K562 (cell line): ENCODE results near the gene GNB5. TPM values are rescaled to one million over a fixed set of nuclear protein-coding genes. Genes with fewer than 3 reads are reported as not detected.

ENCODE experiments used
- ATAC-seq: fragments of 200-7000 bp; cut with Tn5 transposase; 3 replicates; pipeline ENCODE4 v1.9.1; 2020; ENCODE audit warnings: moderate library complexity
- BruUV-seq: library from RNA; stranded (reverse); fragments of 400-500 nt; replicated peaks from 2 replicates; lab custom pipeline; 2021; lab: Mats Ljungman, UMichigan
- CTCF ChIA-PET: fragments of 300-600 bp; formaldehyde crosslinking; extraction: SDS; loops from one replicate; lab custom pipeline; 2021; ENCODE audit warnings: low intra/inter-chr PET ratio; lab: Yijun Ruan, JAX
- POLR2A ChIA-PET: fragments of 300-600, 350-650 bp; sonication (Branson Sonifier 250); formaldehyde crosslinking; extraction: SDS; loops from one replicate; lab custom pipeline; 2021; ENCODE audit warnings: antibody characterized with exemption, inconsistent platforms; lab: Yijun Ruan, JAX
- DNase-seq, 4 experiments: peaks; one replicate each; pipeline versions ENCODE4 v3.0.0 to v3.0.0-alpha.2; 2011 to 2018; ENCODE audit warnings: low spot score in 3 of 4, mixed read lengths in 3 of 4; ENCODE audit errors: extremely low read depth in 1 of 4
- FAIRE-seq: peaks from 2 replicates; lab custom pipeline; 2011; peaks lifted over from hg19 to GRCh38; lab: Jason Lieb, UNC
- H2AFZ ChIP-seq: 2 replicates; pipeline ENCODE4 v1.6.0; 2011; ENCODE audit warnings: low read depth, low read length, control low read depth, inconsistent platforms
- H3K27ac ChIP-seq: fragments of 200-600 bp; 3 replicates; pipeline ENCODE4 v1.8.0; 2011; ENCODE audit warnings: low read depth, mild to moderate bottlenecking, control low read depth, inconsistent platforms, low read length, moderate library complexity, mixed read lengths; ENCODE audit errors: extremely low read depth
- H3K27me3 ChIP-seq, 2 experiments: fragments of 300-600 bp in 1 of 2; 2 replicates in 1 of 2; 3 replicates in 1 of 2; pipeline versions ENCODE4 v1.6.0 to v1.8.0; 2011; ENCODE audit warnings: inconsistent platforms in 2 of 2, low read length in 2 of 2, mild to moderate bottlenecking in 1 of 2, mixed read lengths in 1 of 2, moderate library complexity in 1 of 2; ENCODE audit not compliant: control insufficient read depth in 2 of 2, insufficient read depth in 2 of 2
- H3K36me3 ChIP-seq: fragments of 300-600 bp; 3 replicates; pipeline ENCODE4 v1.8.0; 2011; ENCODE audit warnings: mild to moderate bottlenecking, low read length, inconsistent platforms; ENCODE audit not compliant: control insufficient read depth, insufficient read depth
- H3K4me1 ChIP-seq, 2 experiments: fragments of 200-600 bp in 1 of 2; replicated peaks in 1 of 2; 2 replicates in 1 of 2; 3 replicates in 1 of 2; pipeline versions ENCODE4 v1.5.1 to v1.8.0; 2011; ENCODE audit warnings: inconsistent platforms in 2 of 2, low read length in 2 of 2, mild to moderate bottlenecking in 1 of 2, mixed read lengths in 1 of 2, moderate library complexity in 1 of 2; ENCODE audit not compliant: control insufficient read depth in 2 of 2, insufficient read depth in 2 of 2
- H3K4me2 ChIP-seq: 2 replicates; pipeline ENCODE4 v1.6.1; 2011; ENCODE audit warnings: low read length, control low read depth, inconsistent platforms, mixed read lengths; ENCODE audit not compliant: insufficient read depth
- H3K4me3 ChIP-seq: fragments of 200-600 bp; sonication (generic), shearing (Covaris generic); 2 replicates; pipeline ENCODE4 v1.5.1; 2016; ENCODE audit warnings: control low read depth, inconsistent platforms
- H3K79me2 ChIP-seq: fragments of 200-600 bp; 3 replicates; pipeline ENCODE4 v1.8.0; 2011; ENCODE audit warnings: low read length, inconsistent platforms; ENCODE audit not compliant: control insufficient read depth, insufficient read depth
- H3K9ac ChIP-seq, 2 experiments: 2 replicates each; pipeline versions ENCODE4 v1.6.0 to v1.6.1; 2011; ENCODE audit warnings: low read depth in 2 of 2, low read length in 2 of 2, control low read depth in 1 of 2, inconsistent platforms in 1 of 2, mild to moderate bottlenecking in 1 of 2, mixed read lengths in 1 of 2; ENCODE audit not compliant: insufficient read depth in 1 of 2
- H3K9me1 ChIP-seq: one replicate; pipeline ENCODE4 v1.6.0; 2011; ENCODE audit warnings: inconsistent platforms, mild to moderate bottlenecking, low read length, moderate library complexity; ENCODE audit not compliant: control insufficient read depth, insufficient read depth
- H3K9me3 ChIP-seq: replicated peaks from 2 replicates; pipeline ENCODE4 v1.5.1; 2011; ENCODE audit warnings: low read depth, low read length, inconsistent platforms; ENCODE audit not compliant: control insufficient read depth, insufficient read depth
- H4K20me1 ChIP-seq: replicated peaks from 2 replicates; pipeline ENCODE4 v1.6.1; 2011; ENCODE audit warnings: low read length, inconsistent platforms, mixed read lengths; ENCODE audit not compliant: control insufficient read depth, insufficient read depth
- C11orf30 ChIP-seq: fragments of 450-650 bp; IDR thresholded peaks from 2 replicates; pipeline ENCODE4 v1.6.1; 2016; ENCODE audit warnings: low read depth, mild to moderate bottlenecking
- CHCHD3 ChIP-seq: fragments of 250-450 bp; sonication (Bioruptor Pico); IDR thresholded peaks from 2 replicates; pipeline ENCODE4 v2.1.2; 2022; ENCODE audit warnings: mild to moderate bottlenecking
- CTCFL ChIP-seq: IDR thresholded peaks from 2 replicates; pipeline ENCODE4 v1.6.1; 2011; ENCODE audit warnings: borderline replicate concordance, low read depth, mild to moderate bottlenecking, moderate library complexity, low read length; ENCODE audit not compliant: insufficient read depth, poor library complexity, severe bottlenecking
- EHMT2 ChIP-seq: fragments of 450-650 bp; IDR thresholded peaks from 2 replicates; pipeline ENCODE4 v1.6.1; 2018; ENCODE audit warnings: antibody characterized with exemption
- HMBOX1 ChIP-seq: sonication (generic); IDR thresholded peaks from 2 replicates; pipeline ENCODE4 v1.6.1; 2016
- JUND ChIP-seq, 2 experiments: IDR thresholded peaks; 2 replicates in 1 of 2; 3 replicates in 1 of 2; pipeline ENCODE4 v1.6.1; 2011; ENCODE audit warnings: borderline replicate concordance in 2 of 2, low read depth in 2 of 2, low read length in 2 of 2, improper control_type of control experiment in 1 of 2, missing biosample characterization in 1 of 2, missing genetic modification characterization in 1 of 2, missing genetic modification reagents in 1 of 2
- NCOA4 ChIP-seq: fragments of 450-650 bp; IDR thresholded peaks from 2 replicates; pipeline ENCODE4 v1.6.1; 2018; ENCODE audit warnings: mild to moderate bottlenecking; ENCODE audit not compliant: partially characterized antibody
- SNIP1 ChIP-seq: fragments of 450-650 bp; IDR thresholded peaks from 2 replicates; pipeline ENCODE4 v1.7.1; 2017; ENCODE audit warnings: low read depth, mild to moderate bottlenecking
- TFAM ChIP-seq: fragments of 250-450 bp; sonication (Bioruptor Pico); conservative IDR thresholded peaks from 2 replicates; pipeline ENCODE4 v1.5.0; 2021; ENCODE audit warnings: mild to moderate bottlenecking, moderate library complexity
- TGIF2 ChIP-seq: sonication (generic); formaldehyde crosslinking; IDR thresholded peaks from 2 replicates; pipeline ENCODE4 v1.8.1; 2022; ENCODE audit warnings: mild to moderate bottlenecking, missing genetic modification reagents, moderate library complexity
- ZC3H11A ChIP-seq: IDR thresholded peaks from 2 replicates; pipeline ENCODE4 v1.6.1; 2012; ENCODE audit warnings: low read depth, low read length, improper control_type of control experiment
- ZNF134 ChIP-seq: fragments of 250-450 bp; sonication (Bioruptor Pico); conservative IDR thresholded peaks from 2 replicates; pipeline ENCODE4 v1.4.0; 2020
- ZNF354B ChIP-seq: fragments of 250-450 bp; sonication (Bioruptor Pico); IDR thresholded peaks from 2 replicates; pipeline ENCODE4 v1.4.0; 2020
- ZNF449 ChIP-seq: fragments of 250-450 bp; sonication (Bioruptor Pico); IDR thresholded peaks from 2 replicates; pipeline ENCODE4 v1.8.0; 2022; ENCODE audit warnings: moderate library complexity, mild to moderate bottlenecking, inconsistent platforms
- ZNF639 ChIP-seq, 2 experiments: fragments of 200-800 bp in 1 of 2; sonication (Bioruptor generic) in 1 of 2; sonication (generic) in 1 of 2; formaldehyde crosslinking in 1 of 2; IDR thresholded peaks in 1 of 2; conservative IDR thresholded peaks in 1 of 2; 2 replicates each; pipeline versions ENCODE4 v1.5.0 to v1.6.1; 2016 to 2020; ENCODE audit warnings: missing compliant biosample characterization in 1 of 2, missing genetic modification characterization in 1 of 2, missing genetic modification reagents in 1 of 2
- ZNF785 ChIP-seq: fragments of 250-450 bp; sonication (Bioruptor Pico); IDR thresholded peaks from 2 replicates; pipeline ENCODE4 v1.4.0; 2020; ENCODE audit warnings: mild to moderate bottlenecking
- WGBS: fragments of 100-300 bp; shearing (Covaris generic); methylation state at CpG from one replicate; pipeline ENCODE4 v1.1.6; 2016; ENCODE audit warnings: low coverage, mixed read lengths; ENCODE audit not compliant: insufficient coverage; ENCODE audit errors: missing lambda C conversion rate; 5-methylcytosine and 5-hydroxymethylcytosine counted together
- in situ Hi-C: fragments of 300-500 bp; cut with MboI; formaldehyde crosslinking; loops from 4 replicates; pipeline ENCODE4 v1.15.0; 2018; ENCODE audit warnings: inconsistent platforms, mixed read lengths
- intact Hi-C: fragments of 100-400 bp; cut with micrococcal nuclease; formaldehyde crosslinking; loops from 2 replicates; pipeline ENCODE4 v1.14.2; 2022
- polyA plus RNA-seq, 8 experiments: library from polyadenylated mRNA; depleted of rRNA in 4 of 8; stranded (reverse) in 5 of 8; unstranded in 3 of 8; fragments of >200 nt; fragmentation: Nextera tagmentation in 2 of 8; fragmentation: Illumina TruSeq in 1 of 8; extraction: Ambion mirVana in 2 of 8; extraction: Trizol in 1 of 8; gene quantifications; 2 replicates each; pipeline versions ENCODE4 v1.2.1 to v1.2.3, GENCODE V29; 2011 to 2014; ENCODE audit warnings: inconsistent platforms in 1 of 8, missing spikeins in 1 of 8
- total RNA-seq, 7 experiments: library from RNA; depleted of rRNA in 6 of 7; stranded (reverse); fragments of >200 nt in 6 of 7; fragmentation: Illumina TruSeq in 2 of 7; extraction: Trizol in 2 of 7; gene quantifications; 2 replicates each; pipeline versions ENCODE4 v1.2.1 to v1.2.3, GENCODE V29; 2011 to 2021; ENCODE audit warnings: low replicate concordance in 1 of 7

The GNB5 gene
- total and polyA plus RNA-seq, 9 of the 15 experiments (the other 6 are each of a cell fraction or from before 2014, with no cell fraction given): 0.11 to 2.1 (median 0.77) TPM

GRCh38 chr15:52120488-52120887, 70.7 kb downstream of the GNB5 start:
- H2AFZ ChIP-seq: no peak overlapping the region
- POLR2A ChIA-PET: interaction anchor here (0.5 to 0.8 kb wide), 2 partner anchors 10 to 89 kb away, joined by 3 read pairs; no protein-coding TSS in a partner anchor
- H3K36me3 ChIP-seq: no peaks in the 10 kb centered on the region
- no peaks in the 10 kb centered on the region for H4K20me1 ChIP-seq
- H3K27me3 ChIP-seq: no peaks in the 10 kb centered on the region
- no peak overlapping the region for H3K4me2 ChIP-seq
- in situ Hi-C loops: no loop called here
- DNase-seq (no peak), FAIRE-seq (no peak), ATAC-seq (no peak)
- H3K9ac ChIP-seq: no peak overlapping the region
- H3K4me3 ChIP-seq: no peak overlapping the region
- CTCF ChIA-PET: no interaction called here
- intact Hi-C loops: no loop called here
- TF ChIP-seq CTCFL (no peak), HMBOX1 (no peak), ZNF785 (no peak), TGIF2 (CRISPR knock-in tag) (no peak), ZNF354B (CRISPR knock-in tag) (no peak), EHMT2 (no peak), NCOA4 (no peak), SNIP1 (no peak), ZNF134 (CRISPR knock-in tag) (no peak), CHCHD3 (CRISPR knock-in tag) (no peak), ZNF639 (CRISPR knock-in tag; conservative IDR thresholded peaks at IDR 0.05 in 1 of 2, IDR thresholded peaks at IDR 0.05 in 1 of 2) (no peak), TFAM (CRISPR knock-in tag) (no peak), JUND (IDR thresholded peaks at IDR 0.05; ENCODE audit: borderline replicate concordance, low read depth, low read length) (no peak), JUND (tag; IDR thresholded peaks at IDR 0.05; ENCODE audit: borderline replicate concordance, low read depth, low read length) (no peak), ZC3H11A (no peak), ZNF449 (CRISPR knock-in tag) (no peak), C11orf30 (no peak)
- H3K4me1 ChIP-seq: peaks cover 11 to 12% of the 10 kb centered on the region in 2 experiments; a peak in 3 of 5 replicates
- no peaks in the 10 kb centered on the region for H3K79me2 ChIP-seq
- no peak overlapping the region for H3K27ac ChIP-seq
- no peaks in the 10 kb centered on the region for H3K9me3 ChIP-seq
- H3K9me1 ChIP-seq: no peaks in the 10 kb centered on the region
- no TSS peak for BruUV-seq
- WGBS: 71% methylated on average over 2 of the region's 2 CpGs
